Pancreas (tissue), 10 donors: ENCODE data around the gene C1QTNF12. TPM values are rescaled to one million over a fixed set of nuclear protein-coding genes. Genes with fewer than 3 reads are reported as not detected.

Experiments used
- ATAC-seq, 4 donors: fragments of 200-7000 bp; cut with Tn5 transposase; one replicate each; pipeline versions ENCODE4 v1.8.0 to v1.9.1; 2020; ENCODE audit warnings: mild to moderate bottlenecking in 4 of 4, moderate library complexity in 4 of 4
- DNase-seq, 6 donors: peaks; one replicate each; pipeline ENCODE4 v3.0.0-alpha.2; 2020
- FAIRE-seq: peaks from 2 replicates; lab custom pipeline; 2012; peaks lifted over from hg19 to GRCh38; lab: Jason Lieb, UNC
- H3K27ac ChIP-seq, 4 donors: fragments of 200-600 bp; sonication (generic); 1 replicate in 3 of 4; 2 replicates in 1 of 4; pipeline versions ENCODE4 v1.5.0 to v1.8.0; 2020
- H3K27me3 ChIP-seq, 4 donors: fragments of 200-600 bp; one replicate each; pipeline ENCODE4 v1.8.0; 2021
- H3K36me3 ChIP-seq, 3 donors: fragments of 200-600 bp; sonication (generic) in 1 of 3; one replicate each; pipeline versions ENCODE4 v1.5.0 to v1.8.0; 2020 to 2021
- H3K4me1 ChIP-seq, 3 donors: fragments of 200-600 bp; one replicate each; pipeline ENCODE4 v1.8.0; 2021
- H3K4me3 ChIP-seq, 4 donors: fragments of 200-600 bp; sonication (generic) in 2 of 4; one replicate each; pipeline versions ENCODE4 v1.5.0 to v1.8.0; 2020 to 2021
- H3K9me3 ChIP-seq, 4 donors: fragments of 200-600 bp; one replicate each; pipeline ENCODE4 v1.8.0; 2021
- CTCF ChIP-seq, 4 donors: fragments of 200-600 bp; sonication (generic) in 3 of 4; IDR thresholded peaks; one replicate each; pipeline versions ENCODE4 v1.5.0 to v1.8.0; 2021; ENCODE audit warnings: antibody characterized with exemption in 4 of 4
- WGBS, 2 donors: extraction: QIAGEN DNeasy Blood & Tissue Kit; methylation state at CpG; one replicate each; pipeline ENCODE4 v1.1.7; 2013; 5-methylcytosine and 5-hydroxymethylcytosine counted together
- intact Hi-C, 3 donors: fragments of 100-400 bp; cut with DNase I; formaldehyde crosslinking; loops; one replicate each; pipeline versions ENCODE4 v1.11.1 to v1.14.2; 2022
- polyA plus RNA-seq, 2 donors: library from polyadenylated mRNA; stranded (reverse); fragments of 200-250 nt; gene quantifications; one replicate each; pipeline ENCODE4 v1.2.3, GENCODE V29; 2013
- total RNA-seq, 6 donors: library from RNA; stranded (reverse); fragmentation: NEBNext Ultra II Directional in 4 of 6; extraction: Animal tissue kit (Norgen Biotek cat#: 25700) in 4 of 6; gene quantifications; one replicate each; pipeline versions ENCODE4 v1.2.1 to v1.2.4, GENCODE V29; 2021 to 2023
- donor health status: healthy with polysubstance abuse.
- donor health status: DM: no; HTN: no; CAD: no; lungs with moderate emphysema.
- donor health status: DM: no; HTN: no; CAD: no.
- donor health status: control.
- donor health status: control.
- donor health status: Bipolar disorder and iron deficiency.
- donor health status: DM: yes; HTN: yes; CAD: no.
- donor health status: DM: no; HTN: no; CAD: no.
- donor health status: DM: no; HTN: no; CAD: no.
- donor health status: DM: yes; HTN: yes; CAD: no.

The C1QTNF12 gene
- total and polyA plus RNA-seq, 8 donors, result 0.43 to 4.8 (median 1.0) TPM

- intact Hi-C loops, result no loop called here
- no peaks in the 10 kb centered on the region for H3K4me1 ChIP-seq
- DNase-seq, result no peak
- no peaks in the 10 kb centered on the region for H3K9me3 ChIP-seq
- no peaks in the 10 kb centered on the region for H3K27me3 ChIP-seq
- no peak for ATAC-seq
- WGBS, 2 donors, result 95 to 96% methylated on average over 16 to 17 of the region's 17 CpGs
- TF ChIP-seq CTCF (IDR thresholded peaks at IDR 0.05), result no peak
- no peak overlapping the region for H3K27ac ChIP-seq
- no peak overlapping the region for H3K4me3 ChIP-seq
- H3K36me3 ChIP-seq, result peaks cover 0 to 25% (median 13%) of the 10 kb centered on the region in 3 donors
- FAIRE-seq, result no peak
Observed at GRCh38 chr1:1262071-1262470, 15.5 kb upstream of the C1QTNF12 start.

GRCh38 chr1:1260843-1261560, 14.5 kb upstream of the C1QTNF12 start:
- DNase-seq (no peak), ATAC-seq (no peak), FAIRE-seq (no peak)
- H3K4me3 ChIP-seq, result no peak overlapping the region
- H3K27me3 ChIP-seq, result no peaks in the 10 kb centered on the region
- no peak for TF ChIP-seq CTCF (IDR thresholded peaks at IDR 0.05)
- peaks cover 0 to 36% (median 18%) of the 10 kb centered on the region in 3 donors for H3K36me3 ChIP-seq
- no peaks in the 10 kb centered on the region for H3K9me3 ChIP-seq
- intact Hi-C loops, result no loop called here
- H3K4me1 ChIP-seq, result no peaks in the 10 kb centered on the region
- H3K27ac ChIP-seq, result no peak overlapping the region
- 83 to 85% methylated on average over 16 of the region's 16 CpGs for WGBS, 2 donors

GRCh38 chr1:1259951-1260600, 13.6 kb upstream of the C1QTNF12 start:
- Histone ChIP-seq H3K9me3 (no peaks in the 10 kb centered on the region), H3K27ac (no peak overlapping the region), H3K27me3 (no peaks in the 10 kb centered on the region), H3K4me3 (no peak overlapping the region), H3K36me3 (peaks cover 0 to 45% (median 26%) of the 10 kb centered on the region in 3 donors), H3K4me1 (no peaks in the 10 kb centered on the region)
- peak in 1 of 6 donors; percentile 51 for DNase-seq
- no peak for FAIRE-seq
- no peak for ATAC-seq
- TF ChIP-seq CTCF (IDR thresholded peaks at IDR 0.05), result no peak
- WGBS, 2 donors, result 81 to 86% methylated on average over 25 to 26 of the region's 26 CpGs
- intact Hi-C loops, result no loop called here

GRCh38 chr1:1259540-1259939, 13.0 kb upstream of the C1QTNF12 start:
- Histone ChIP-seq H3K27ac (no peak overlapping the region), H3K4me1 (no peaks in the 10 kb centered on the region), H3K27me3 (no peaks in the 10 kb centered on the region), H3K9me3 (no peaks in the 10 kb centered on the region), H3K36me3 (peaks cover 0 to 50% (median 31%) of the 10 kb centered on the region in 3 donors), H3K4me3 (no peak overlapping the region)
- no peak for FAIRE-seq
- 92 to 94% methylated on average over 18 of the region's 18 CpGs for WGBS, 2 donors
- no peak for TF ChIP-seq CTCF (IDR thresholded peaks at IDR 0.05)
- peak in 1 of 6 donors; percentile 50 for DNase-seq
- ATAC-seq, result no peak
- intact Hi-C loops, result no loop called here

- WGBS, 2 donors, result 95% methylated on average over 22 of the region's 22 CpGs
- intact Hi-C loops, result no loop called here
- no peaks in the 10 kb centered on the region for H3K4me1 ChIP-seq
- no peak for ATAC-seq
- peak in 1 of 6 donors; percentile 40 for DNase-seq
- no peak for TF ChIP-seq CTCF (IDR thresholded peaks at IDR 0.05)
- no peak overlapping the region for H3K4me3 ChIP-seq
- no peaks in the 10 kb centered on the region for H3K27me3 ChIP-seq
- no peak for FAIRE-seq
- H3K36me3 ChIP-seq, result peaks cover 0 to 52% (median 31%) of the 10 kb centered on the region in 3 donors
- H3K9me3 ChIP-seq, result no peaks in the 10 kb centered on the region
- no peak overlapping the region for H3K27ac ChIP-seq
Observed at GRCh38 chr1:1259119-1259488, 12.6 kb upstream of the C1QTNF12 start.
